ENCODE measurements around the gene NLRP1. TPM values are rescaled to one million over a fixed set of nuclear protein-coding genes. Genes with fewer than 3 reads are reported as not detected.
A peak's percentile ranks its signal among the peaks of the same experiment; 100 is the strongest.

The NLRP1 gene
- total RNA-seq, 2 donors from 2014 or later: 39.9 to 129 TPM

DNA sequence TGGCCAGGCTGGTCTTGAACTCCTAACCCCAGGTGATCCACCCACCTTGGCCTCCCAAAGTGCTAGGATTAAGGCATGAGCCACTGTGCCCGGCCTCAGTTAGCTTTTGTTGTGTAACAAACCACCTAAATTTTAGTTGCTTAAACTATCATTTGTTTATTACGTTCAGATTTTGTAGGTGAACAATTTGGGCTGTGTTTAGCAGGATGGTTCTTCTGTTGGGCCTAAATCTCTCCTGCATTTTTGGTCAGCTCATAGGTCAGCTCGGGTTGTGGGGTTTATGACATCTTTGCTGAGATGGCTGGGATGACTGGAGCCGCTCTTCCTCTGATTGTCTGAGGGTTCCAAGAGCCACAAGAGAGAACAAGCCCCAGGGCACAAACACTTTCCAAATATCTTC, 21.1 kb upstream of the NLRP1 start:
- Mint-ChIP-seq H3K4me1 (no peaks in the 10 kb centered on the region), H3K4me3 (no peak overlapping the region), H3K27ac (no peak overlapping the region), H3K27me3 (peaks cover 28% of the 10 kb centered on the region), H3K9me3 (no peaks in the 10 kb centered on the region), H3K36me3 (ENCODE audit: low read depth) (no peaks in the 10 kb centered on the region)
- ATAC-seq (replicated peaks): no peak

DNA sequence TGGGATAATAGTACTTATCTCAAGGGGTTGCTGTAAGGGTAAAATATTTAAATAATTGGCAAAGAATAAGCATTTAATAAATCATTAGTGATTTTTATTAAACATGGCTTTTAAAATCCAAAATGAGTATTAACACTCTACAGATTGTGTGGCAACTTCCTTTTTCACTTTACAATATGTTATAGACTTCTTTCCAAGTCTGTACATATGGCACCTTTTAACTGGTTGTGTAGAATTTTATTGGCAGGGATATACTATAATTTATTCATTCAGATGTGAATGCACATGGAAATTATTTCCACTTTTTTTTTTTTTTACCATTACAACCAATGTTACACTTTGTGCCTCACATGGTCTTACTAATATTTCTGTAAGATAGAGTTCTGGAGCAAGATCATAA, 15.7 kb upstream of the NLRP1 start:
- H3K9me3 Mint-ChIP-seq: no peaks in the 10 kb centered on the region
- H3K36me3 Mint-ChIP-seq (ENCODE audit: low read depth): no peaks in the 10 kb centered on the region
- H3K4me3 Mint-ChIP-seq: no peak overlapping the region
- H3K4me1 Mint-ChIP-seq: no peaks in the 10 kb centered on the region
- H3K27ac Mint-ChIP-seq: no peak overlapping the region
- peaks cover 51% of the 10 kb centered on the region for H3K27me3 Mint-ChIP-seq
- no peak for ATAC-seq (replicated peaks)

DNA sequence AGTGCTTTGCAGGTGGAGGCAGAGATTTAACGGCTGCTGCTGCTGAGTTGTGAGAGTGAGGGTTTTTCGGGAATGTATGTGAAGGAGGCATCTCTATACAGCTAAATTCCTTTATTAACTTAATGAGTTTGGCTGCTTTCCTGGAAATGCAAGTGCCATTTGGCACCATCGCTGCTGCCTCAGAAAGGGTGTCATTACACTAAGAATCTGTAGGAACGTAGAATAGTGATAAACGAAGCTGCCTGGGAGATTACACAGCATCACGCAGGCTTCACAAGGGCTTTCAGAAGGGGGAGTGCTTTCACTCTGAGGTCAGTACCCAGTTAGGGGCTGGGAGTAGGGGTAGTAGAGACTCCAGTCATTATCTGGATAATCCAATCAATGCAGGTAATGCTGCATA, 14.1 kb upstream of the NLRP1 start:
- no peaks in the 10 kb centered on the region for H3K9me3 Mint-ChIP-seq
- no peaks in the 10 kb centered on the region for H3K4me1 Mint-ChIP-seq
- no peak overlapping the region for H3K27ac Mint-ChIP-seq
- no peak overlapping the region for H3K4me3 Mint-ChIP-seq
- H3K36me3 Mint-ChIP-seq (ENCODE audit: low read depth): no peaks in the 10 kb centered on the region
- ATAC-seq (replicated peaks): no peak
- H3K27me3 Mint-ChIP-seq: peaks cover 61% of the 10 kb centered on the region

DNA sequence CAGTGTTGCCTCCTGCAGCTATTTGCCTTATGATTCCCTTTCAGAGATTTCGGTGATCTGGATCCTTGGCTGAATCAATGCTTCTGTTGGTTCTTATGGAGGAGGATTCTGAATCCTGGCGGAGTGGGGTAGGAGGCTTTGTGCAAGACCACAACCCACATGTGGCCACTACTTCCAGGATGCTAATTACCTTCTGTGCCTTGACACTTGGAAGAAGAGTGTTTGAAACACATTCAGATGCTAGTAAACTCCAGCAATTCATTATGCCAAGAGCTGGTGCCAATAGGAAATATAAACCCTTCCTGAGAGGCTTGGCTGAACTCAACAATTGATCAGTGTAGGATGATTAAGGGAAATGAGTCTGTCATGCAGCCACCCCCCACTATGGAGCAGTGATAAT, 12.1 kb upstream of the NLRP1 start:
- Mint-ChIP-seq H3K4me1 (no peaks in the 10 kb centered on the region), H3K27me3 (peaks cover 47% of the 10 kb centered on the region)

DNA sequence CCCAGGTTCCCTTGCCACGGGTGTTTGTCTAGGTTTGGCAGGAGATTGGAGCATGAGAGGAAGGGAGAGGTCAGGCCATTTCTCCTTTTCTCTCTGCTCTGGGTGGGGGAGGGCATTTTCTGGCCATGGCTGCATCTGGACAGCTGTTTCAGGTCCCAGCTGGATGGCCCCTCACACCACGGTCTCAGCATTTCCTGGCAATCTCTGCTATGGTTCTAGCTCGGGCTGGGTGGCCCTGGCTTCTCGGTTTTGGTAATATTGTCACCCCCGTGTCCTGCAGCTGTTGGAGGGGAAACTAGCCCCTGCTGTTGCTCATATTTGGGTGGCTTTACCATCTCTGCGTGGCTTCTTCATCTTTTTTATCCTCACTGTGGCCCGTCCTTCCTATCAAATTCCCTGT, 11.5 kb upstream of the NLRP1 start:
- peaks cover 41% of the 10 kb centered on the region for H3K27me3 Mint-ChIP-seq
- H3K36me3 Mint-ChIP-seq (ENCODE audit: low read depth): no peaks in the 10 kb centered on the region
- no peak overlapping the region for H3K27ac Mint-ChIP-seq
- no peaks in the 10 kb centered on the region for H3K4me1 Mint-ChIP-seq
- H3K9me3 Mint-ChIP-seq: no peaks in the 10 kb centered on the region
- H3K4me3 Mint-ChIP-seq: no peak overlapping the region
- ATAC-seq (replicated peaks): no peak

More for the DNA sequence above, 12.1 kb upstream of the NLRP1 start:
- Mint-ChIP-seq H3K27ac (no peak overlapping the region), H3K36me3 (ENCODE audit: low read depth) (no peaks in the 10 kb centered on the region), H3K4me3 (no peak overlapping the region), H3K9me3 (no peaks in the 10 kb centered on the region)
- ATAC-seq (replicated peaks): no peak

DNA sequence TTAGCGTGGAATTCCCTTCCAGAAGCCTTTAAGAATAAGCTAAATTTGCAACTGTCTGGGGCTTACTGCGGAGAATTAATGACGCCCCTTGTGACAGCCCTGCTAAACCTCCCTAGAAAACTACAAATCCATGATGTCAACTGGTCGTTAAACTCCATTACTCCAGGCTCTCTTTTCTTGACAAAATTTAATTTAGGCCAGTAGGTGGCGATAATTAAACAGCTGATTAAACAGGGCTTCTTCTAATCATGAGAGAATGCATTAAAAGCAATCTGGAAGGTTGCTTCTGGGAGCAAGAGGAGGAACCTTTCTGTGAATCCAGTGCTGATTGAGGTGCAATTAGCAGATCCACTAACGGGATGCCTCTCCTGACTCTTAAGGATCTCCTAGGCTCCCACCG, 8.1 kb upstream of the NLRP1 start:
- peaks cover 2% of the 10 kb centered on the region for H3K4me1 Mint-ChIP-seq
- no peaks in the 10 kb centered on the region for H3K9me3 Mint-ChIP-seq
- H3K36me3 Mint-ChIP-seq (ENCODE audit: low read depth): no peaks in the 10 kb centered on the region
- no peak overlapping the region for H3K4me3 Mint-ChIP-seq
- peaks cover 26% of the 10 kb centered on the region for H3K27me3 Mint-ChIP-seq
- no peak overlapping the region for H3K27ac Mint-ChIP-seq
- no peak for ATAC-seq (replicated peaks)

DNA sequence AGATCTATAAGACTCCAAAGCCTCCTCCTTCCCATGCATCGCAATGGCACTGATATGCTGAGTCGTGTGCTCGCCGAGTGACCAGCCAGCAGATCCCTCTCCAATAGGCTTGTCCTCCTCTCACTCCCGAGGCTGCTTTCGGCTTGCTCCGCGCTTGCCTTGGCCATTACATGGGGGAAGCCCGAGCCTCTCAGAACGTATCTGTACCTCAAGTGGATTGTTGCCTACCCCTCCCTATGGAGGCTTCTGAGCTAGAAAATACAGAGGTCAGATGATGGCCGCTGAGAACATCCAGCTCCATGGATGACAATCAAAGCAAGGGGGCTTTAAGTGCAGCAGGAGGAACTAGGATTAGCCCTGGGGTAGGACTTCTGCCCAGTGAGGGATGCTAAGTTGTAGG, 7.7 kb upstream of the NLRP1 start:
- Mint-ChIP-seq H3K27ac (no peak overlapping the region), H3K4me1 (peaks cover 6% of the 10 kb centered on the region), H3K27me3 (peaks cover 23% of the 10 kb centered on the region), H3K4me3 (no peak overlapping the region), H3K9me3 (no peaks in the 10 kb centered on the region), H3K36me3 (ENCODE audit: low read depth) (no peaks in the 10 kb centered on the region)
- ATAC-seq (replicated peaks): no peak

DNA sequence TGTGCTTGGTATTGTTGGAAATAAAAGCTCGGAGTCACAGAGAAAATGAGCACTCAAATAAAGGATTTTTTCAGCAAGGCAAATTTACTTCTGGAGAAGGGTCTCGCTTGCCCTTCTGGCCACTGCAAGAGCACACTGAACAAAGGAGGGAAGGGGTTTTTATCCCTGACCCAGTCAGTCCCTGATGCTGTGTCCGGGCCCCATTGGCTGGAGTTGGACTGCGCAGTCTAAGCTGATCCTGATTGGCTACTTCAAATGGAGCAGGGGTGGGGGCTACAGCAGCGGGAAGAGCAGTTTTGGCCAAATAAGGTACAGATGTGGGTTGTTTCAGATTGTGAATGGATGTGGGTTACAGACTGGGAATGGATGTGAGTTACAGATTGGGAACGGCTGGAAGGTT, 4.3 kb upstream of the NLRP1 start:
- Mint-ChIP-seq H3K27ac (no peak overlapping the region), H3K27me3 (peaks cover under 1% of the 10 kb centered on the region), H3K9me3 (no peaks in the 10 kb centered on the region), H3K4me3 (no peak overlapping the region), H3K4me1 (peaks cover 13% of the 10 kb centered on the region), H3K36me3 (ENCODE audit: low read depth) (peaks cover 8% of the 10 kb centered on the region)
- ATAC-seq (replicated peaks): no peak

DNA sequence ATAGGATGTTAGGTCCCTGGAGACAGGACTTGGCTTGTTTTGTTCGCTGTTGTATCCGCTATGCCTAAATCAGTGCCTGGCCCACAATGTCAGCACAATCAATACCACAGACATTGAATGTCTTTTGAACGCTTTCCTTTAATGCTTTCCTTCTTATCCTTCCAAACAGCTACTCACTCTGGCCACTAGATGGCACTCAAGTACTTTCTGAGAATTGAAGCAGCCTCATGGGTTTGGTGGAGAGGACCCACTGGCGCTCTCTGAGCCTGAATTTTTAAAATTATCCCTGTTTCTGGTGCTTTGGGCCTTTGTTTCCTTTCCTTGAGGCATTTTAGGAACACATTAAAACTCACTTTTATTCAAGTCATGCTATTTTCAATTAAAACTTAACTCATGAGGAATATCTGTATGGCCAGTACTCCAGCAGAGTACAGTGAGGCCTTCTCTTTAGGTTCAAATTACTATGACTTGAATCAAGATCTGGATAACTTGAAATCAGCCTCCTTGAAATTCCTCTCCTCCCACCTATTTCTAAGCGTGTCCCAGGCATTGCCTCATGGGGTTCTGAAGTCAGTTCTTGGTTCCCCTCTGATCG, 3.2 kb upstream of the NLRP1 start:
- H3K27me3 Mint-ChIP-seq: no peaks in the 10 kb centered on the region
- peak overlapping the region; percentile 28 for H3K4me3 Mint-ChIP-seq
- H3K36me3 Mint-ChIP-seq (ENCODE audit: low read depth): peaks cover 15% of the 10 kb centered on the region
- no peak for ATAC-seq (replicated peaks)
- peaks cover 20% of the 10 kb centered on the region for H3K4me1 Mint-ChIP-seq
- peak overlapping the region; percentile 11 for H3K27ac Mint-ChIP-seq
- H3K9me3 Mint-ChIP-seq: no peaks in the 10 kb centered on the region

DNA sequence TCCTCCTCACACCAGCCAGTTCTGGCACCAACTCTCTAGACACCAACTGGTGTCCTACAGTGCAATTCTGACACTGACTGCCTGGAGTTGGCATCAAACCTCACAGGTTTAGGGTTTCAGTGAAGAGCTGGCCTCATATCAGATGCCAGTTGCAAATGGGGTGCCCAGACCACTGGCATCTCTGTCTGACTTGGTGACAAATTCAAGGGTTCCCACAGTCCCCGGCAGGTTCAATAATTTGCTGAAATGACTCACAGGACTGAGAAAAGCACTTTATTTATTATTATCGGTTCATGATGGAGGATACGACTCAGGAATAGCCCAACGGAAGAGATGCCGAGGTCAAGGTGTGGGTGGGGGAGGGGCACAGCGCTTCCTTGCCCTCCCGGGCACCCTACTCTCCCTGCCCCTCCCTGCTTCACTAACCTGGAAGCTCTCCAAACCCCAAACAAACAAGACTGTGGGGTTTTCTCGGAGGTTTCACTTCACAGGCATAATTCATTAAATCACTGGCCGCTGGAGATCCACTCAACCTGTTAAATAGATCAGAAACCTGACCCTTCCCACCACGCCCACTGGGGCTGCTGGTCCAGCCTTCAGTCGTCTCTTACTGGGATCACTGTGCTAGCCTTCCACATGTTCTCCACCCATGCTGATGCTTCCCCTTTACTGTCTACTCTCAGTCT, 1.7 kb upstream of the NLRP1 start:
- peak overlapping the region; percentile 98 for H3K4me3 Mint-ChIP-seq
- peak; percentile 20 for ATAC-seq (replicated peaks)

DNA sequence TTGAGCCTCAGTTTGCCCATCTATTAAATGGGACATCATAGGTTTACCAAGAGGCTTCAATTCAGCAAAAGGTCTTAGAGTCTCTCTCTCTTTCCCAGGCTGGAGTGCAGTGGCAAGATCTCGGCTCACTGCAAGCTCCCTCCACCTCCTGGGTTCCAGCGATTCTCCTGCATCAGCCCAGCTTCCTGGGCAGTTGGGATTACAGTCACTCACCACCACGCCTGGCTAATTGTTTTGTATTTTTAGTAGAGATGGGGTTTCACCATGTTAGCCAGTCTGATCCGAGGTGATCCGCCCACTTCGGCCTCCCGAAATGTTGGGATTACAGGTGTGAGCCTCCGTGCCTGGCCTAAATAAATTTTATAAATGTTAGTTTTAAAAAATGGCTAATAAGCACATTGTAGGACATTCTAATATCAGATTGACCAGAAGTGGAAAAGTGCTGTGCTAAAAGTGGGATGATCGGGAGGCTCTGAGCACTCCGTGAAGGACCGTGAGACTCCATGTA, 1.0 kb upstream of the NLRP1 start:
- Mint-ChIP-seq H3K4me3 (peak overlapping the region; percentile 98), H3K4me1 (peaks cover 32% of the 10 kb centered on the region), H3K36me3 (ENCODE audit: low read depth) (peaks cover 37% of the 10 kb centered on the region), H3K9me3 (no peaks in the 10 kb centered on the region), H3K27me3 (no peaks in the 10 kb centered on the region), H3K27ac (peak overlapping the region; percentile 98)
- no peak for ATAC-seq (replicated peaks)

More for the DNA sequence above, 1.7 kb upstream of the NLRP1 start:
- Mint-ChIP-seq H3K27me3 (no peaks in the 10 kb centered on the region), H3K9me3 (no peaks in the 10 kb centered on the region), H3K4me1 (peaks cover 27% of the 10 kb centered on the region), H3K36me3 (ENCODE audit: low read depth) (peaks cover 30% of the 10 kb centered on the region), H3K27ac (peak overlapping the region; percentile 98)

DNA sequence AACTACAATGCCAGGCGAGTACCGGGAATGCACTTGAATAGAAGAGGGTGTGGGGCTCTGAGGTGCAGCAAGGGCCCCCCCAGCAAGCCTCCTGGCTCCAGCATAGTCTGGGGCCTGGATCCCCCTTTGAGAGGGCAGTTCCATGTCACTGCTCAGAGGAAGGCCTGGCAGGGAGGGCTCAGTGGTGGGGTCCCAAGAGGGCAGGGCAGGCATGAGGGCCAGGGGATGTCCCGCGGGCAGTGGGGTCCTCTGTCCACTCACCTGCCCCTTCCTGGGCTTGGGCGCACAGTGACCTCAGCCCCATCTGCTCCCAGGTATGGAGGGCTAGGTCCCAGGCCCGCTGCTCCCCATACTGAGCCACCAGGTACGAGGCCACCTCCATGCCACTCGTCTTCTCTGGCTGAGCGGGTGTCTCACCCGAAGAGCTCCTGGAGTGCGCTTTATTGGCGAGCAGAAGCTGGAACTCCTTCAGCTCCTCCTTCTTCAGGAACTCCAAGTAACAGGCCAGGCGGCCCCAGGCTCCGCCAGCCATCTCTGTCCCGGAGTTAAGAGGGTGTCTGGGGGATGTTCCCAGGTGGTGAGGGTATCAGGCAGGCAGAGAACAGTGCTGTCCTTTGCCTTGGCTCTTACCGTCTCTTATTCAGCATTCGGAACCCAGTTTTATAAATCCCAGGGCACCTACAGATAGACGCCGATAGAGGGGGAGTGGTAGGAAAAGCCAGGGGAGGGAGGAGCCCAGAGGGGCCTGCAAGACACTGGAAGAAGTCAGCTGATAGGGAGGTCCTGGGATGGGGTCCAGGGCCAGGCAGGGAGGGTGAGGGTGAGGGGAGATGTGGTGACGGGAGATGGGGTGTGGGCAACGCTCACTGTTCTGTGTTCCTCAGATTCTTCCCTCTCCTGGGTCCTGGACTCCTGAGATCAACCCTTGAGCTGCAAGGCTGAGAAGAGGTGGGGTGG, 605 bp downstream of the NLRP1 start:
- Mint-ChIP-seq H3K4me1 (peaks cover 38% of the 10 kb centered on the region), H3K27me3 (no peaks in the 10 kb centered on the region), H3K4me3 (peak overlapping the region; percentile 98), H3K27ac (peak overlapping the region; percentile 98), H3K36me3 (ENCODE audit: low read depth) (peaks cover 53% of the 10 kb centered on the region), H3K9me3 (peaks cover 3% of the 10 kb centered on the region)
- ATAC-seq (replicated peaks): peak; percentile 29

DNA sequence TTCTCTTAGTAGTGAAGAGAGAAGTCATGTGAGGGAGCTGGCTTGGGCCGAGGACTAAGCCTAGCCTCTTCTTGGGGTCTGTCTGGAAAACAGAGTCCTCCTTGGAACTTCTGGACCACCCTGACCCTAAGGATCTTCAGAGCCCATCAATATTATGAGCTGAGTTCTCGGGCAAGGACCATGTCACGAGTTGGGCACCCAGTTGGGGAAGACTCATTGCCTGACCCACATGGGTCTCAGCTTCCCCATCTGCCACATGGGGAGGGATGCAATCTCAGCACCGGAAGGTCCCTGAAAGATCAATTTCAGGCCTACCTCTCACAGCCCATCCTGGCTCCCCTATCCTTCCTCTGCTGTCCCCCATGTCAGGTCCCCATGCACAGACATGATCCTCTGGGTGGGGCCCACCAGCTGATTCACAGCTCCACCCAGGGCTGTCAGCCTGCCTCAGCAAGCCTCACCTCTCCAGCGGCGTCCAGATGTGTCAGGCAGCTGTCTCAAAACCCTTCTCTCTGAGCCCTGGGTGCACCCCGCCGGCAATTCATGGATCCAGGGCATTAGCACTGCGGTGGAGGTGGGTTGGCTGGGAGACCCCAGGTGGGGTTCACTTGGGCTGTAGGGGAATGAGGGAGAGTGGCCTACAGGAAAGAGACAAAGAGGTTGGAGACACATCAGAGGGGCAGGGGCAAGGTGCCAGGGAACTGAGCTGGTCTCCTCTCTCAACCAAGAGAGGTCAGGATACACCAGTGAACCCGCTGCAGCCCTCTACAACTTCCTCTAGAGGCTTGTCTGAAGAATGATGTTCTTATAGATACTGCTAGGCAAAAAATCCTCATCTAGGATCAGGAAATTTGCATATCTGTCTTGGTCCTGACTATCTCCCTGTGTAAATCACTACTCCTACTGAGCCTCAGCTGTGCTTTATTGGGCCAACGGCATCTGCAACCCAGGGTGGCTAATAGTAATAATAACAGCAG, 1.8 kb downstream of the NLRP1 start:
- H3K27me3 Mint-ChIP-seq: no peaks in the 10 kb centered on the region
- H3K27ac Mint-ChIP-seq: peak overlapping the region; percentile 98
- peaks cover 65% of the 10 kb centered on the region for H3K36me3 Mint-ChIP-seq (ENCODE audit: low read depth)
- ATAC-seq (replicated peaks): no peak
- peaks cover 37% of the 10 kb centered on the region for H3K4me1 Mint-ChIP-seq
- peak overlapping the region; percentile 98 for H3K4me3 Mint-ChIP-seq
- peaks cover 3% of the 10 kb centered on the region for H3K9me3 Mint-ChIP-seq
